ENCODE data around the gene FXYD5.

- TF ChIP-seq, protein P1, sequence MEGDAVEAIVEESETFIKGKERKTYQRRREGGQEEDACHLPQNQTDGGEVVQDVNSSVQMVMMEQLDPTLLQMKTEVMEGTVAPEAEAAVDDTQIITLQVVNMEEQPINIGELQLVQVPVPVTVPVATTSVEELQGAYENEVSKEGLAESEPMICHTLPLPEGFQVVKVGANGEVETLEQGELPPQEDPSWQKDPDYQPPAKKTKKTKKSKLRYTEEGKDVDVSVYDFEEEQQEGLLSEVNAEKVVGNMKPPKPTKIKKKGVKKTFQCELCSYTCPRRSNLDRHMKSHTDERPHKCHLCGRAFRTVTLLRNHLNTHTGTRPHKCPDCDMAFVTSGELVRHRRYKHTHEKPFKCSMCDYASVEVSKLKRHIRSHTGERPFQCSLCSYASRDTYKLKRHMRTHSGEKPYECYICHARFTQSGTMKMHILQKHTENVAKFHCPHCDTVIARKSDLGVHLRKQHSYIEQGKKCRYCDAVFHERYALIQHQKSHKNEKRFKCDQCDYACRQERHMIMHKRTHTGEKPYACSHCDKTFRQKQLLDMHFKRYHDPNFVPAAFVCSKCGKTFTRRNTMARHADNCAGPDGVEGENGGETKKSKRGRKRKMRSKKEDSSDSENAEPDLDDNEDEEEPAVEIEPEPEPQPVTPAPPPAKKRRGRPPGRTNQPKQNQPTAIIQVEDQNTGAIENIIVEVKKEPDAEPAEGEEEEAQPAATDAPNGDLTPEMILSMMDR (IDR thresholded peaks at IDR 0.05): peak; percentile 89 to 94 (median 92)
- no peak for TF ChIP-seq POLR2A (IDR thresholded peaks at IDR 0.05)
Observed at GRCh38 chr19:35135389-35135909, 19.1 kb upstream of the FXYD5 start.

Measured in right lobe of liver (tissue), 4 donors.